ENCODE measurements around the gene GALNT1. TPM values are rescaled to one million over a fixed set of nuclear protein-coding genes. Genes with fewer than 3 reads are reported as not detected.

The GALNT1 gene
- total RNA-seq, 4 donors from 2014 or later = 46.2 to 96.5 (median 62.6) TPM

DNA sequence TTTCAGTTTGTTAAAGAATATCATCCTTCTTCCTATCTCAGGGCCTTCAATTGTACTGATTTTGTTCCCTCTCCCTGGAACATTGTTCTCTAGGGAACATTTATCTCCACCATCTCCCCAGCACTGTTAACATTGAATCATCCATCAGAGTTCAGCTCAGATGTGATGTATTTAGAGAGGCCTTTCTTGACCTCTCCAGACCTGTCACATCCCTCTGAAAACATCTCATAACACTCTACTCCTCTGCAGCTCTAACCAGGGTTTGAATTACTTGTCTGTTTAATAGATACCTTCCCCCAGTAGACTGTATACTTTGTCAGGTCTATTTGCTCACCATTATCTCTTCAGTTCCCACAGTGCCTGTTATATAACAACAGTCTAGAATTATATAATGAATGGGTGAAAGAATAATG lies 98.6 kb downstream of the GALNT1 start:
- Histone ChIP-seq H3K27ac (no peak overlapping the region), H3K27me3 (no peaks in the 10 kb centered on the region), H3K4me1 (peaks cover 3% of the 10 kb centered on the region), H3K36me3 (peaks cover 38% of the 10 kb centered on the region), H3K9me3 (no peaks in the 10 kb centered on the region), H3K4me3 (no peak overlapping the region)
- TF ChIP-seq POLR2AphosphoS5 (IDR thresholded peaks at IDR 0.05) (no peak), EP300 (IDR thresholded peaks at IDR 0.05) (no peak), CTCF (IDR thresholded peaks at IDR 0.05) (no peak), POLR2A (IDR thresholded peaks at IDR 0.05) (no peak)
- DNase-seq (ENCODE audit: low spot score in 2 of 2) = no peak

GRCh38 chr18:35682281-35682867 lies 100.8 kb downstream of the GALNT1 start:
- no peak overlapping the region for H3K27ac ChIP-seq
- 90% methylated on average over 1 of the region's 1 CpG for WGBS
- no peaks in the 10 kb centered on the region for H3K27me3 ChIP-seq
- TF ChIP-seq EP300 (IDR thresholded peaks at IDR 0.05) (no peak), POLR2AphosphoS5 (IDR thresholded peaks at IDR 0.05) (no peak), POLR2A (IDR thresholded peaks at IDR 0.05) (no peak), CTCF (IDR thresholded peaks at IDR 0.05) (no peak)
- H3K9me3 ChIP-seq = no peaks in the 10 kb centered on the region
- H3K4me1 ChIP-seq = peaks cover 3% of the 10 kb centered on the region
- no peak for DNase-seq (ENCODE audit: low spot score in 2 of 2)
- H3K4me3 ChIP-seq = no peak overlapping the region
- H3K36me3 ChIP-seq = peaks cover 40% of the 10 kb centered on the region

- 78% methylated on average over 1 of the region's 1 CpG for WGBS
- Histone ChIP-seq H3K4me1 (peaks cover 3% of the 10 kb centered on the region), H3K27me3 (no peaks in the 10 kb centered on the region), H3K36me3 (peaks cover 35% of the 10 kb centered on the region), H3K27ac (no peak overlapping the region), H3K4me3 (no peak overlapping the region), H3K9me3 (no peaks in the 10 kb centered on the region)
- no peak for TF ChIP-seq POLR2AphosphoS5 (IDR thresholded peaks at IDR 0.05)
- no peak for TF ChIP-seq POLR2A (IDR thresholded peaks at IDR 0.05)
- TF ChIP-seq CTCF (IDR thresholded peaks at IDR 0.05) = no peak
- no peak for TF ChIP-seq EP300 (IDR thresholded peaks at IDR 0.05)
- no peak for DNase-seq (ENCODE audit: low spot score in 2 of 2)
These were observed 101.5 kb downstream of the GALNT1 start for GRCh38 chr18:35683021-35683420.

GRCh38 chr18:35688757-35689156 lies 107.2 kb downstream of the GALNT1 start:
- no peak overlapping the region for H3K4me3 ChIP-seq
- DNase-seq (ENCODE audit: low spot score in 2 of 2) = no peak
- no peaks in the 10 kb centered on the region for H3K4me1 ChIP-seq
- H3K27ac ChIP-seq = no peak overlapping the region
- TF ChIP-seq EP300 (IDR thresholded peaks at IDR 0.05) (no peak), CTCF (IDR thresholded peaks at IDR 0.05) (no peak), POLR2AphosphoS5 (IDR thresholded peaks at IDR 0.05) (no peak), POLR2A (IDR thresholded peaks at IDR 0.05) (no peak)
- no peaks in the 10 kb centered on the region for H3K27me3 ChIP-seq
- peaks cover 24% of the 10 kb centered on the region for H3K36me3 ChIP-seq
- 79% methylated on average over 1 of the region's 1 CpG for WGBS
- no peaks in the 10 kb centered on the region for H3K9me3 ChIP-seq

DNA sequence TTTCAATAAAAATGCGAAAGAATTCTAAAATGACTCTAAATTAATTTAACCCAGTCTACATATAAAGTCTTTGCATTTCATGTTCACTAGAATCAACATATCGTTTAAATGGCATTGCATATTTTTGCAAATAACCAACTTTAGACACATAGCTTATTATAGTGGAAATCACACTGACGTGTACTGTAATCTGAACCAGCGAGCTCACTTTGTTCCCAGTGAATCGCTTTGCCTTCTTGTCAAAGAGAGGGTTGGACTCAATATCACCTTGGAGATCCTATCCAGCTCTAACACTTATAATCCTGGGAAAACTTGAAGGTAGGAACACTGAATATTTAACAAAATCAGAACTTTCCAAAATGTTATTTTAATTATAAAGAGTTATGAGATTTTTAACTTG lies 108.2 kb downstream of the GALNT1 start:
- DNase-seq (ENCODE audit: low spot score in 2 of 2) = no peak
- Histone ChIP-seq H3K27me3 (no peaks in the 10 kb centered on the region), H3K27ac (no peak overlapping the region), H3K4me1 (no peaks in the 10 kb centered on the region), H3K36me3 (peaks cover 19% of the 10 kb centered on the region), H3K9me3 (no peaks in the 10 kb centered on the region), H3K4me3 (no peak overlapping the region)
- 96% methylated on average over 5 of the region's 5 CpGs for WGBS
- no peak for TF ChIP-seq CTCF (IDR thresholded peaks at IDR 0.05)
- TF ChIP-seq POLR2AphosphoS5 (IDR thresholded peaks at IDR 0.05) = no peak
- TF ChIP-seq EP300 (IDR thresholded peaks at IDR 0.05) = no peak
- no peak for TF ChIP-seq POLR2A (IDR thresholded peaks at IDR 0.05)
